DND-41 (cell line): ENCODE results near the gene ZNF333.

ENCODE experiments used
- EZH2 ChIP-seq: IDR thresholded peaks from 3 replicates; pipeline ENCODE4 v1.6.1; 2012; ENCODE audit warnings: borderline replicate concordance, low read depth, mild to moderate bottlenecking, moderate library complexity, low read length, inconsistent platforms; ENCODE audit not compliant: severe bottlenecking
- TF ChIP-seq, protein P1 (sequence below): IDR thresholded peaks from 2 replicates; pipeline ENCODE4 v1.5.1; 2012; ENCODE audit warnings: borderline replicate concordance, low read length, moderate library complexity, mild to moderate bottlenecking; ENCODE audit not compliant: poor library complexity, severe bottlenecking; ENCODE audit errors: extremely low read depth

DNA sequence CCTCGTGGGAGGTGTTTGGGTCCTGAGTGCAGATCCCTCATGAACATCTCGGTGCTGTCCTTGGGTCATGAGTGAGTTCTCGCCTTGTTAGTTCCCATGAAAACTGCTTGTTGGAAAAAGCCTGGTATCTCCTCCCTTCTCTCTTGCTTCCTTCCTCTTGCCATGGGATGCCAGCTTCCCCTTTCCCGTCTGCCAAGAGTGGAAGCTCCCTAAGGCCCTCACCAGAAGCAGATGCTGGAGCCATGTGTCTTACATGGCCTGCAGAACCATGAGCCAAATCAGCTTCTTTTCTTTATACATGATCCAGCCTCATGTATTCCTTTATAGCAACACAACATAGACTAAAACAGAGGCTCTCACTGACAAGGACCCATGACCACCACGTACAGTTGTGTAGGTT, 80.3 kb downstream of the ZNF333 start:
- TF ChIP-seq, protein P1, sequence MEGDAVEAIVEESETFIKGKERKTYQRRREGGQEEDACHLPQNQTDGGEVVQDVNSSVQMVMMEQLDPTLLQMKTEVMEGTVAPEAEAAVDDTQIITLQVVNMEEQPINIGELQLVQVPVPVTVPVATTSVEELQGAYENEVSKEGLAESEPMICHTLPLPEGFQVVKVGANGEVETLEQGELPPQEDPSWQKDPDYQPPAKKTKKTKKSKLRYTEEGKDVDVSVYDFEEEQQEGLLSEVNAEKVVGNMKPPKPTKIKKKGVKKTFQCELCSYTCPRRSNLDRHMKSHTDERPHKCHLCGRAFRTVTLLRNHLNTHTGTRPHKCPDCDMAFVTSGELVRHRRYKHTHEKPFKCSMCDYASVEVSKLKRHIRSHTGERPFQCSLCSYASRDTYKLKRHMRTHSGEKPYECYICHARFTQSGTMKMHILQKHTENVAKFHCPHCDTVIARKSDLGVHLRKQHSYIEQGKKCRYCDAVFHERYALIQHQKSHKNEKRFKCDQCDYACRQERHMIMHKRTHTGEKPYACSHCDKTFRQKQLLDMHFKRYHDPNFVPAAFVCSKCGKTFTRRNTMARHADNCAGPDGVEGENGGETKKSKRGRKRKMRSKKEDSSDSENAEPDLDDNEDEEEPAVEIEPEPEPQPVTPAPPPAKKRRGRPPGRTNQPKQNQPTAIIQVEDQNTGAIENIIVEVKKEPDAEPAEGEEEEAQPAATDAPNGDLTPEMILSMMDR, result no peak
- no peak for TF ChIP-seq EZH2
